PC-9 (cell line): ENCODE measurements around the gene PPM1H.

Experiments used
- CTCF ChIP-seq: fragments of 200-600 bp; sonication (generic); conservative IDR thresholded peaks from 2 replicates; pipeline ENCODE4 v1.6.1; 2017; ENCODE audit warnings: mixed run types, antibody characterized with exemption, mild to moderate bottlenecking, moderate library complexity
- EZH2 ChIP-seq: fragments of 200-600 bp; sonication (generic); IDR thresholded peaks from 2 replicates; pipeline ENCODE4 v1.8.0; 2017; ENCODE audit warnings: antibody characterized with exemption, low read depth

GRCh38 chr12:62799126-62799736 is 135.7 kb downstream of the PPM1H start:
- TF ChIP-seq CTCF (peak; percentile 97), EZH2 (no peak)
